ENCODE data around the gene DHX8.

DHX8 gene

DNA sequence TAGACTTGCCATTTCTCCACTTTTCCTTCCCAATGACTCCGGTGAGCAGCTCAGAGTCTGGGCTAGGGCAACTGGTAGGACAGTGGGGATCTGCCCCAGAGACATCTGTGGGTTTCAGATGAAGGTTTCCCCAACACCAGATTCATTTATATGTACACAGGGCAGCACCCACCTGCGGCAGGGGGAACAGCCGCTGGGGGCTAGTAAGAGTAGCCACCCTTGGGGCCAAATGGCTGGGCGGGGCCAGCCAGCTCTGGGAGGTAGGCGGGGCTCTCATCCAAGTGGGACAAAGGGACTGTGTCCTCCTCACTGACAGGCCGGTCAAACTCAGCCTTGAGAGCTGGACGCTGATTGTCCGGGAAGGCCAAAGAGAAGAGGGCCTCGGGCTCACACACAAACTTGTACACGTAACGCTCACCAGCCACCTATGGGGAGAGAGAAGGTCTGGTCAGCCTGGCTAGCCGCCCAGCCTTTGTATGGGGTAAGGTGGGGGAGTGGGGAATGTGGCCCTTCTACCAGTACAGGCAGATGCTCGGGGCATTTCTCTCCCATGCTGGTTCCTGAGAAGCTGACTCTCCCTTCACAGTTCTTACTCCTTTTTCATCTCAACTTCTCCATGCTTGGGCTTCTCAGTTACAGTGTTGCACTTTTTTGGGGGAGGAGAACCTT is 44.7 kb downstream of the DHX8 start:
- DNase-seq = no peak

DNA sequence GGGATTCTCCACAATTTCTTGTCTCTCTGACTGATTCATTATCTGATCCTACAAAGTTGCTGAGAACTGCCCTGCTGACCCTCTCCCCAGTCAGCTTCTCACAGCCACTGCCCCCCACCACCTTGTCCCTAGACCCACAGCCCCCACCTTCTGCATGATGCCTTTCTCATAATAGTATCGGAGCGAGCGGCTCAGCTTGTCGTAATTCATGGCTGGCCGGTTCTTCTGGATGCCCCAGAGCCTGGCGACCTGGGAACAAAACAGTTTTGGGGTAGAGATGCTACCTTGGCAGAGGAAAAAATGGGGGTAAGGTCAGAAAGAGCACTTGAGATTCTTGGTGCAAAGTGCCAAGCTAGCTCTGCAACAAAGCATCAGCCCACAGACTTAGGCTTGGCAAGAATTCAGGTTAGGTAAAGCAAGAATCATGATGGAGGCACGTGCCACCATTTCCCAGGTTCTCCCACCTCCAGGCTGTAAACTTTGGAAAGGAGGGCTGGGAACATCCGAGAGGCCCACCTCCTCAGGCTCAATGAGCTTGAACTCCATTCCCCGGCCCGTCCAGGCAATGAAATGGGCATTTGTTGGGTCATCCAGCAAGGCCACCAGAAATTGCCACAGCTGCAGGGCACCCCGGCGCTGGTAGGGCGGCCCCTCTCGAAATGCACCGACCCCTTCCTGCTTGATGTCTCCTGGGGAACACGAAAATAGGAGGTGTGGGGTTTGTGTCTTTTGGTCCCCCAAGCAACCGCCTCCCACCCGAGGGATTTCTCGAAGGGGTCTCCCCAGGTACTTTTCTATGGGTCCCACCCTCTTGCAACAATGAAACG is 45.4 kb downstream of the DHX8 start:
- no peak for DNase-seq

DNA sequence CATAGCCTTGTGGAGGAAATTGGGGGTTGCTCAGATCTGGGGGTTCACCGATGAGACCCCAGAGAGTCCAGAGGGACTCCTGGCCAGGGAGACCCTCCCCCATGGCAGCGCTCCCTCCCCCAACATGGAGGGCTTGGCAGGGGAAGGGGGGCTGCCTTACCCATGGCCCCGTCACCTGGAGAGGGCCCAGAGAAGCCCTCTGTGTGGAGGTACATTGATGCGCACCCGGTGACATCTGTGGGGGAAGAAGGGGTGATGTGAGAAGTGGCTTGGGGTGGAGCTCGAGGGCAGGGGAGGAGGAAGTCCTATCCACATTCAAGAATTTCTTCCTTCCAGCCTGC is 46.1 kb downstream of the DHX8 start:
- DNase-seq = no peak

- DNase-seq = peak; percentile 94
These were observed 46.7 kb downstream of the DHX8 start for GRCh38 chr17:43530288-43531081.

DNA sequence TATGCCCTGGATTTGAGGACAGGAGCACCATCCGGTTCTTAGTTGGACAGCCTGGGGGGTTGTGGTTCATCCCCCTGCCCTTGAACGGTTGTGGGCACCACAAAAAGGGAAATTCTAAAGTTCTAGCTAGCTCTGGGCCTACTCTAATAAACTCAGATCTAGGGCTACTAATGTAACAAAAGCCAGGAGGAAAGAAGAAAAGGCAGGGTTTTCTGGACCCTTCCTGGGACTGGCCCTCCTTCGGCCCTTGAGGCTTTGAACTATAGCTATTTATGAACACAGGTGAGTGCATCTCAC is 47.3 kb downstream of the DHX8 start:
- no peak for DNase-seq

- DNase-seq = no peak
These were observed 48.2 kb downstream of the DHX8 start for GRCh38 chr17:43531955-43532354.

- no peak for DNase-seq
These were observed 48.8 kb downstream of the DHX8 start for GRCh38 chr17:43532581-43532980.

GRCh38 chr17:43533699-43534098 is 49.9 kb downstream of the DHX8 start:
- no peak for DNase-seq

DNA sequence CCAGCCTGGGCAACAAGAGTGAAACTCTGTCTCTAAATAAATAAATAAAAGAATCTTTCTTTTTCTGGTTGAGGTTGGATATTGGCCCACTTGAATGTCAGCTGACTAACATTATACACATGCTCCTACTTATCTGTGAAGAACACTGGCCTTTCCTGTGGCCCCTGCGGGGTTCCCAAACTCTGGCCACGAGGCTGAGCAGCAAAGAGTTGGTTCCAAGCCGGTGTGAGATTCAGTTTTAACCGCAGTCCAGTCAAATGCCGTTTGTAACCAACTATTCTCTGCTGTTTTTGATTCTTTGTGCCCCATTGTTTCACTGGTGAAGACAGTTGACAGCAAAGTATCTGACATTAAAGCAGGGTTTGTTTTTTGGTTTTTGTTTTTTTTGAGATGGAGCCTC is 51.1 kb downstream of the DHX8 start:
- no peak for DNase-seq

GRCh38 chr17:43536236-43536992 is 52.6 kb downstream of the DHX8 start:
- no peak for DNase-seq

DNA sequence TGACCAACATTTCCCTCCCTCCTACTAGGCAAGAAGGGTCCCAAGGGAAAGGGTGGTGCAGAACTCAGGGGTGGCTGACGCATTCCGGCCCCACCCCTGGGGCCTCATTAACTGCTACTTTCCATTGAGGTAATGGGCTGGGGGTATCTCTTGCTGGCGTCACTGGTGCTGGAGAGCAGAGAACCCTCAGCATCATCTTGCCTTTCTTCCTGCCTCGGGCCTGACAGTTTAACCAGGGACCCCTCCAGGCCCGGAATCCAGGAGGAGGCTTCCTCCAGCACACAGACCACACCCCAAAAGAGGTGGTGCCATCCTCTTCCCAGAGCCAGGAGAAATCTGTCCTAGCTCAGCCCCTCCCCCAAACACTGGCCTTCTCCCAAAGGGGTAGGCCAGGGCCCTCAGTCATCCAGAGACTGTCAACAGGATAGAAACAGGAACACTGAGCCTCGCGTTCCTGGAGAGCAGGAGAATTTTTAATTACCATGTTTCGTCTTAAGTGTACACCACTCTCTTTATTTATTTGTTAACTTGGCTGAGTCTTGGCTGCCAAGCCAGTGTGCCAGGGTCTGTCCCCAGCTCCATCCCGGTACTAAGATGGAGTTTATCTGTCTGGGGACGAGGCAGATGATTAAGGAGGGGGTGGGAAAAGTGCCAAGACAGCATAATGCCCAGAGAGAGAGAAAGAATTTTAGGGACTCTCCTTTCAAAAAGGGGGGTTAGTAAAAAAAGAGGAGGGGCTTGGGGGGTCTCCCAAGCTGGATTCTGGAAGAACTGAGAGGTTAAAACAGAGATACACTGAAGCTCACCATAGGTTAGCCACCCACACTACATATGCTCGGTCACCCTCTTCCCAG is 57.3 kb downstream of the DHX8 start:
- DNase-seq = no peak

DNA sequence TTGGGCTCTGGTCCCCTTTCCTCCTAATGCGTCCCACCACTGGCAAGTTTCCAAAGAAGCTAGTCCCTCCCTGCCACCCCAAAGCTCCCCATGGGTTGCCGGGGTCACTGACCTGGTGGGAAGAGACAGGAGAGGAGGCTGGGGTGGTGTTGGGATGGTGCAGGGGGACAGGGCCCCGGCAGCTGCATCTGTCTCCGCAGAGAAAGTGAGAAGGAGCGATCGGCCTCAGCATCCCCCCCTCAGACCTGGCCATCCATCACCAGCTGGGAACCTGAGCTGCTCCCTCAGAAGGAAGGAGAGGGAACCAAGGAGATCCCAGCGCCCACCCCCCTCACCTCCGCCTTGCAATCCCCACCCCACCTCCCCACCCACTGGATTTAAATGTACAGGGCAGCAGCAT is 59.1 kb downstream of the DHX8 start:
- DNase-seq = no peak

DNA sequence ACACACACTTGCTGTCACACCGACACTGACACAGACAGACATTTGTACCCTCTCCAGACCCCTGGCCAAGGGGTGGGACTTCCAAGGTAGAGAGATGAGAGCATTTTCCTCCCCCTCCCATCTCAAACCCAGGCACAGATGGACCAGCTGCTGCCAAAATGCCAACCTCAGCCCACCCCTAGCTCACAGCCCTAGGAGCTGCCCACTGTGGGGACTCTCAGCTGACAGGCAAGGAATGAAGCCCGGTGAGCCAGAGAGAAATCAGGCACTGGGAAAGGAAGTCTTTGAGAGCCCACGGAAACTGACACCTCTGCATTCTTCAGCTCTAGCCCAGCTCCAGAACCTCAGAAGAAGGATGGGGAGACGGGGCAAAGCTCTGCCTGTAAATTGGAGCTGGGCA is 59.5 kb downstream of the DHX8 start:
- no peak for DNase-seq

- DNase-seq = no peak
These were observed 60.2 kb downstream of the DHX8 start for GRCh38 chr17:43543771-43544575.

DNA sequence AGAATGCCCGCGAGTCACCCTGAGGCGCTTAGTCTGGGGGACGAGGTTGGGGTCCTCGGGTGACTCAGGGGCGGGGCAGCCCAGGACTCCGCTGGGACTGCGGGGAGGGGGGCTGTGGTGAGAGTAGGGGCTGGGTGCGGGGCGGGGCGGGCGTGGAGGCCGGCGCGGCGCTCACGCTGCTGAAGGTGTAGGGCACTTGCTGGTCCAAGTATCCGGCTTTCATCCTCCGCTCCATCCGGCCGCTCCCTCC is 61.5 kb downstream of the DHX8 start:
- DNase-seq = no peak

DNA sequence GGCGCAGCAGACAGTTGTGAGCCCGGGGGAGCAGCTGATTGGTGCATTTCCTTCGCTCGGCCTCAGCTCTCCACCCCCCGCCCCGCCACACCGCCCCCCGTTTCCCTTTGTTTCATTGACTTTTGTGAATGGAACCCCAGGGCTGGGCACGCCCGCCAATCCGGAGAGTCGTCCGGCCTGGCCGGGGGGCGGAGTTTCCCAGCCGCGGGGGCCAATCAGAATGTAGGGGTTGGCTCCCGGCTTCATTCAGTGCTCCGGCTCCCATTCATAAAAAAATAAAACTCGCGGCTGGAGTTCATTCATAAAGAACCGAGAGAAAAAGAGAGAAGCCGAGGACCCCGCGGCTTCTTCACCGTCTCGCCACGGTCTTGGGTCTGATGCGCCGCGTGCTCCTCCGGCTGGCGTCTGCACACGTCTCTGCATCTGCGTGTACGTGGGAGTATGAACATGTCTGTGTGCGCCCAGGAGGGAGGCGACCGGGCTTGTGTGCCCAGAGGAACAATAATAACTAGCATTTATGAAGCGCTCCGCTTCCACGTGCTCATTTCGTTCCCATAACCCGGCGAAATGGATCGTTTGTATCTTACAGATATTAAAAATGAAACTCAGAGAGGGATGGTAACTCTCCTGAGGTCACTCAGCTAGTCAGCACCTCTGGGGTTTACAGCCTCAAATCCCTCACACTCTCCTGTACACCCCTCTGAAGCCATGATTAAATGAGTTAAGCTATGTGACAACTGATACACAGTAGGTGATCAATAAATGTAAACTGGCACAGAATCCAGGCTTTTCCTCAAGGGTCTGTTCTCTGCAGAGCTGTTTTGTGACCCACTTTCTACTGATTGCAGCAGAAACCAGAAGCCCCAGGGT is 62.8 kb downstream of the DHX8 start, which contains the start of gene ETV4:
TSS of gene ETV4 (minus strand) at position 22 of the 870 bp plus-strand sequence. CDS start 723 bp downstream, outside the sequence.
- DNase-seq = peak; percentile 77

GRCh38 chr17:43547189-43547550 is 63.4 kb downstream of the DHX8 start:
- no peak for DNase-seq

DNA sequence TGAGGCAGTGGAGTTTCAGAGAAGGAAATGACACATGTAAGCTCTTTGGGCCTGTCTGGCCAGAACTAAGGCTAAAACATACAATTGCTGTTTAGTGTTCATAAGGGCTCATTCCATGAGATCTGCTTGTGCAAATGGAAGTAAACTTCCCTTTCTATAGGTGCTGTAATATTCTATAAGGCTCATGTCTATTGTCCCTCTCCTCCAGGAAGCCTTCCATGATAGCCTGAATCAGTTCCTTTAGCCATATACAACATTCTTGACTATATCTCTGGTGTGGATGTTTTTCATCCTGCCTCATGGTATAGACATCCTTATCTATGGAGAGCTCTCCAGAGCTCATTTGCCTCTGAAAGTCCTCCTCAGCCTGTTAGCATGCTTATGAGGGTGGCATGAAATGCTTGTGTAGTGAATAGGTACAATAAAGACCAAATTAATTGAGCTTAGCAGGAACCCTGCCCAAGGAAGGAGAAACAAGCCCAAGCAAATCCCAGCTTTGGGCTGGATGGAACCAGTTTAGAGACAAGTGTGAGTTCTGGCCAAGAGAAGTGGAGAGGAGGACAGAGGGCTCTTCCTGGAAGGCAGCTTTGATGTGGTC is 64.0 kb downstream of the DHX8 start:
- no peak for DNase-seq

- DNase-seq = no peak
These were observed 65.1 kb downstream of the DHX8 start for GRCh38 chr17:43548689-43549379.

DNA sequence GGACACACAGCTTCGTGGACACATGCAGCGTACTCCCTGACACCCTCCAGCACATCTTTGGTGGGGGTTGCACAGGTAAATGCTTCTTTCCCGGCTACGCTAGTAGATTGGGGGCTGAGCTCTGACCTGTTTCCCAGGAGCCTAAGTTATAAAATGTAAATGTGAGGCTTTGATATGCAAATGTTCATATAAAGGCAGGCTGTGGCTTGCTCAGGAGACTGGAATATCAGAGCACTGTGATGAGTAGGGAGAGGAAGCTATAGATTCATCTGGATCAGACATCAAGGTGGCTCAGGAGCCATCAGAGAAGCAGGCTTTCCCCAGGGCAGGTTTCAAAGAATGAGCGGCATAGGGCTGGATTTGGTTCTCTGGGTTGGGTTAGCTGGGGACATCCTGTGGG is 65.7 kb downstream of the DHX8 start:
- no peak for DNase-seq

Data from NCI-H510A treated with DMSO at 0.1 percent for 48 hours (cell line).